ENCODE results near the gene DAAM1. TPM values are rescaled to one million over a fixed set of nuclear protein-coding genes. Genes with fewer than 3 reads are reported as not detected.

The DAAM1 gene
- total RNA-seq, 2 experiments from 2014 or later, result 30.1 to 72.8 TPM

DNA sequence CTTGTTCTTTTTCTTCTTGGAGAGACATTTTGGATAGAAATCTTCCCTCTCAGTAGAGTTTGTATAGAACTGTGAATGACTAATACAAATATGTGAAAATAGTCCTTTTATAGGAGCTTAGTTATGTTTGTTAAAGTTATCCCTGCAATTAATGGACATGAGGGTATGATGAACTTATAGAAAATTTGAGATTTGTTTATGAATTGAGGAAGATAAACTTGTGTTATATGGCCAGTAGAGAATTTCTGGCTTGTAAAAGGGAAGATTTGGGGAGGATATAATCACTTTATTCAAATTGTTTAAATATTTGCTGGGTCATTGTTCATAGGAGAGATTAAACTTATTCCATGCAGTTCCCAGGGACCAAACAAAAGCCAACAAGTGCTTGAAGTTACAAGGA is 119.6 kb downstream of the DAAM1 start:
- Histone ChIP-seq H3K9me2 (ENCODE audit: insufficient read depth, low read length) (no peaks in the 10 kb centered on the region), H2AFZ (ENCODE audit: low read length) (no peak overlapping the region), H3K36me3 (ENCODE audit: insufficient read depth, low read length) (peaks cover 13% of the 10 kb centered on the region; the same call in 1 of the 2 replicates), H3K9me3 (ENCODE audit: low read length) (no peaks in the 10 kb centered on the region), H3K4me3 (ENCODE audit: low read depth, low read length, poor library complexity, severe bottlenecking) (no peak overlapping the region), H3K4me1 (ENCODE audit: insufficient read depth, low read length, poor library complexity, severe bottlenecking) (peaks cover 87% of the 10 kb centered on the region), H4K20me1 (ENCODE audit: insufficient read depth, low read length) (no peaks in the 10 kb centered on the region), H3K79me2 (ENCODE audit: insufficient read depth, low read depth, low read length) (peaks cover 59% of the 10 kb centered on the region), H3K4me2 (ENCODE audit: low read length) (no peak overlapping the region), H3K27ac (ENCODE audit: low read depth, low read length, poor library complexity, severe bottlenecking) (no peak overlapping the region)
- ChIA-PET CTCF (ENCODE audit: unreplicated experiment) (no interaction called here), POLR2A (interaction anchor here (1.9 to 4.1 kb wide), 2 partner anchors 36 to 49 kb away, joined by 6 to 23 read pairs; no protein-coding TSS in a partner anchor)
- BruUV-seq (replicated peaks), result no TSS peak
- TF ChIP-seq, protein P1, sequence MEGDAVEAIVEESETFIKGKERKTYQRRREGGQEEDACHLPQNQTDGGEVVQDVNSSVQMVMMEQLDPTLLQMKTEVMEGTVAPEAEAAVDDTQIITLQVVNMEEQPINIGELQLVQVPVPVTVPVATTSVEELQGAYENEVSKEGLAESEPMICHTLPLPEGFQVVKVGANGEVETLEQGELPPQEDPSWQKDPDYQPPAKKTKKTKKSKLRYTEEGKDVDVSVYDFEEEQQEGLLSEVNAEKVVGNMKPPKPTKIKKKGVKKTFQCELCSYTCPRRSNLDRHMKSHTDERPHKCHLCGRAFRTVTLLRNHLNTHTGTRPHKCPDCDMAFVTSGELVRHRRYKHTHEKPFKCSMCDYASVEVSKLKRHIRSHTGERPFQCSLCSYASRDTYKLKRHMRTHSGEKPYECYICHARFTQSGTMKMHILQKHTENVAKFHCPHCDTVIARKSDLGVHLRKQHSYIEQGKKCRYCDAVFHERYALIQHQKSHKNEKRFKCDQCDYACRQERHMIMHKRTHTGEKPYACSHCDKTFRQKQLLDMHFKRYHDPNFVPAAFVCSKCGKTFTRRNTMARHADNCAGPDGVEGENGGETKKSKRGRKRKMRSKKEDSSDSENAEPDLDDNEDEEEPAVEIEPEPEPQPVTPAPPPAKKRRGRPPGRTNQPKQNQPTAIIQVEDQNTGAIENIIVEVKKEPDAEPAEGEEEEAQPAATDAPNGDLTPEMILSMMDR (conservative IDR thresholded peaks at IDR 0.05; ENCODE audit: low read length), result no peak
- no peak for TF ChIP-seq EZH2phosphoT487 (IDR thresholded peaks at IDR 0.05; ENCODE audit: borderline replicate concordance, low read depth, low read length)
- intact Hi-C loops (cut with micrococcal nuclease; ENCODE audit: unreplicated experiment), result no loop called here
- DNase-seq (ENCODE audit: low spot score), result no peak

DNA sequence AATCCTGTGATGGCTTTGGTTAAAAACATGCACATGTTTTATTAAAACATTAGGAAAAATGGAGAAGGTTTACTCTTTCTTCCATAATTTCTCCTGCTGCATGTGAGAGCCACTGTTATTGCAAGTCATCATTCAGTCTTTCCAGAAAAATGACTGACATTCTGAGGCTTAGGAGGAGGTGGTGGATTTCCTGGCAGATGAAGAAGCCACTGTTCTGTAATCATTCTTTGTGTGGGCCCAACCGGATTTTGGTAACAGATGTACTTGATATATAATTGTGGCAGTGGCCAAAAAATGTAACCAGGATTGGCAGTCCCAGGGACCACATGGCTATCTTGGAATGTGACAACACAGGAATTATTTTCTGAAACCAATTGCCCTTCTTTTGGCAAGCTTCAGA is 120.2 kb downstream of the DAAM1 start:
- Histone ChIP-seq H3K9me2 (ENCODE audit: insufficient read depth, low read length) (no peaks in the 10 kb centered on the region), H3K4me1 (ENCODE audit: insufficient read depth, low read length, poor library complexity, severe bottlenecking) (peaks cover 87% of the 10 kb centered on the region), H3K4me3 (ENCODE audit: low read depth, low read length, poor library complexity, severe bottlenecking) (no peak overlapping the region), H4K20me1 (ENCODE audit: insufficient read depth, low read length) (no peaks in the 10 kb centered on the region), H2AFZ (ENCODE audit: low read length) (no peak overlapping the region), H3K79me2 (ENCODE audit: insufficient read depth, low read depth, low read length) (peaks cover 54% of the 10 kb centered on the region), H3K4me2 (ENCODE audit: low read length) (no peak overlapping the region), H3K27ac (ENCODE audit: low read depth, low read length, poor library complexity, severe bottlenecking) (no peak overlapping the region), H3K36me3 (ENCODE audit: insufficient read depth, low read length) (peaks cover 13% of the 10 kb centered on the region; the same call in 1 of the 2 replicates), H3K9me3 (ENCODE audit: low read length) (no peaks in the 10 kb centered on the region)
- POLR2A ChIA-PET, result no interaction called here
- intact Hi-C loops (cut with micrococcal nuclease; ENCODE audit: unreplicated experiment), result no loop called here
- BruUV-seq (replicated peaks), result no TSS peak
- no peak for DNase-seq (ENCODE audit: low spot score)
- CTCF ChIA-PET (ENCODE audit: unreplicated experiment), result no interaction called here
- TF ChIP-seq EZH2phosphoT487 (IDR thresholded peaks at IDR 0.05; ENCODE audit: borderline replicate concordance, low read depth, low read length), result no peak
- TF ChIP-seq, protein P1 (conservative IDR thresholded peaks at IDR 0.05; ENCODE audit: low read length), result no peak

DNA sequence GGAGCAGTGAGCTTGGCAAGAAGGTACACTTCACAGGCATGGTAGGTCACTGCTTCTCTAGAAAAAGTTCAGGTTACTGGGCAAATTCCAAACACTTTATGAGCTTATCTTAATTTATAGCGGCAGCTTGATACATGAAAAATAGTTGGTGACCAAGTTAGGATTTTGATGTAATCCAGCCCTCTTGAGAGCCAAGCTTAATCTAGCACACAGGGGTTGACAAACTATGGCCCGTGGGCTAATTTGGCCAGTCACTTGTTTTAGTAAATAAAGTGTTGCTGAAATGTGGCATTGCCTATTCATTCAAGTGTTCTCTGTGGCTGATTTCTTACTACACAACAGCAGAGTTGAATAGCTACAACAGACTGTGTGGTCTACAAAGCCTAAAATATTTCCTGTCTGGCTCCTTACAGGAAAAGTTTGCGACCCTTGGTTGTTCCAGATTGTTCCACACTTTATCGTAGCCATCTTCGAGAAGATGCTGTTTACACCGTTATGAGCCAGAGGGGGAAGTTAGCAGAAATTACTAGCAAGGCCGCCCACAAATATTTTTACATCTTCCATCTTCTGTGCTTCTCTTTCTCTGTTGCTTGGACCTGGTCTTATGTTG is 120.9 kb downstream of the DAAM1 start:
- Histone ChIP-seq H3K4me1 (ENCODE audit: insufficient read depth, low read length, poor library complexity, severe bottlenecking) (peaks cover 85% of the 10 kb centered on the region), H3K9me3 (ENCODE audit: low read length) (no peaks in the 10 kb centered on the region), H3K9me2 (ENCODE audit: insufficient read depth, low read length) (no peaks in the 10 kb centered on the region), H3K4me3 (ENCODE audit: low read depth, low read length, poor library complexity, severe bottlenecking) (no peak overlapping the region), H4K20me1 (ENCODE audit: insufficient read depth, low read length) (no peaks in the 10 kb centered on the region), H2AFZ (ENCODE audit: low read length) (no peak overlapping the region), H3K4me2 (ENCODE audit: low read length) (no peak overlapping the region), H3K27ac (ENCODE audit: low read depth, low read length, poor library complexity, severe bottlenecking) (no peak overlapping the region), H3K79me2 (ENCODE audit: insufficient read depth, low read depth, low read length) (peaks cover 47% of the 10 kb centered on the region), H3K36me3 (ENCODE audit: insufficient read depth, low read length) (peaks cover 13% of the 10 kb centered on the region; the same call in 1 of the 2 replicates)
- ChIA-PET CTCF (ENCODE audit: unreplicated experiment) (no interaction called here), POLR2A (no interaction called here)
- BruUV-seq (replicated peaks), result no TSS peak
- DNase-seq (ENCODE audit: low spot score), result no peak
- intact Hi-C loops (cut with micrococcal nuclease; ENCODE audit: unreplicated experiment), result no loop called here
- no peak for TF ChIP-seq EZH2phosphoT487 (IDR thresholded peaks at IDR 0.05; ENCODE audit: borderline replicate concordance, low read depth, low read length)
- TF ChIP-seq, protein P1 (conservative IDR thresholded peaks at IDR 0.05; ENCODE audit: low read length), result no peak

All from OCI-LY7 (cell line).